Loucy (cell line): ENCODE results near the gene PDE4D.

Experiments
- H2AFZ ChIP-seq: fragments of 200-600 bp; sonication (generic); 2 replicates; pipeline ENCODE4 v1.6.0; 2016; ENCODE audit warnings: antibody characterized with exemption, mild to moderate bottlenecking, low read length, moderate library complexity
- H3F3A ChIP-seq: fragments of 200-600 bp; 2 replicates; pipeline ENCODE4 v1.6.0; 2016; ENCODE audit warnings: antibody characterized with exemption, low read depth, mild to moderate bottlenecking
- H3K27me3 ChIP-seq: fragments of 200-600 bp; sonication (generic); 2 replicates; pipeline ENCODE4 v1.6.1; 2014; ENCODE audit warnings: low read length, mild to moderate bottlenecking; ENCODE audit not compliant: insufficient read depth, poor library complexity, severe bottlenecking
- H3K36me3 ChIP-seq: fragments of 200-600 bp; sonication (generic); 2 replicates; pipeline ENCODE4 v1.6.1; 2016; ENCODE audit warnings: low read length; ENCODE audit not compliant: insufficient read depth
- H3K4me1 ChIP-seq: fragments of 200-600 bp; sonication (generic); 2 replicates; pipeline ENCODE4 v1.5.1; 2014; ENCODE audit warnings: low read length, mild to moderate bottlenecking; ENCODE audit not compliant: insufficient read depth, poor library complexity, severe bottlenecking
- H3K4me2 ChIP-seq: fragments of 200-600 bp; sonication (generic); 2 replicates; pipeline ENCODE4 v1.6.0; 2014; ENCODE audit warnings: antibody characterized with exemption, low read length, low read depth, mild to moderate bottlenecking; ENCODE audit not compliant: poor library complexity, severe bottlenecking
- H3K4me3 ChIP-seq: fragments of 200-600 bp; sonication (generic); 2 replicates; pipeline ENCODE4 v1.5.1; 2014; ENCODE audit warnings: low read length, mild to moderate bottlenecking, mixed read lengths; ENCODE audit not compliant: poor library complexity, severe bottlenecking
- H3K79me2 ChIP-seq: fragments of 200-600 bp; sonication (generic); 2 replicates; pipeline ENCODE4 v1.6.1; 2014; ENCODE audit warnings: low read length; ENCODE audit not compliant: insufficient read depth
- H3K9ac ChIP-seq: fragments of 200-600 bp; sonication (generic); 2 replicates; pipeline ENCODE4 v1.6.0; 2014; ENCODE audit warnings: mild to moderate bottlenecking, low read depth, low read length, moderate library complexity; ENCODE audit not compliant: poor library complexity, severe bottlenecking
- H3K9me2 ChIP-seq: fragments of 200-600 bp; sonication (generic); replicated peaks from 2 replicates; pipeline ENCODE4 v1.6.1; 2016; ENCODE audit warnings: low read depth, low read length, mixed read lengths
- H3K9me3 ChIP-seq: fragments of 200-600 bp; sonication (generic); 2 replicates; pipeline ENCODE4 v1.6.1; 2014; ENCODE audit warnings: mild to moderate bottlenecking, antibody characterized with exemption, low read length, low read depth; ENCODE audit not compliant: insufficient read depth
- H4K20me1 ChIP-seq: fragments of 200-600 bp; sonication (generic); 2 replicates; pipeline ENCODE4 v1.6.0; 2014; ENCODE audit warnings: antibody characterized with exemption, low read length, mild to moderate bottlenecking; ENCODE audit not compliant: insufficient read depth, poor library complexity, severe bottlenecking
- CTCF ChIP-seq: fragments of 200-600 bp; sonication (generic); conservative IDR thresholded peaks from 2 replicates; pipeline ENCODE4 v1.5.1; 2014; ENCODE audit warnings: mild to moderate bottlenecking, antibody characterized with exemption, low read length
- EZH2phosphoT487 ChIP-seq: fragments of 200-600 bp; IDR thresholded peaks from 2 replicates; pipeline ENCODE4 v1.6.1; 2018; ENCODE audit warnings: antibody characterized with exemption, mild to moderate bottlenecking, moderate library complexity, borderline replicate concordance

The PDE4D gene

DNA sequence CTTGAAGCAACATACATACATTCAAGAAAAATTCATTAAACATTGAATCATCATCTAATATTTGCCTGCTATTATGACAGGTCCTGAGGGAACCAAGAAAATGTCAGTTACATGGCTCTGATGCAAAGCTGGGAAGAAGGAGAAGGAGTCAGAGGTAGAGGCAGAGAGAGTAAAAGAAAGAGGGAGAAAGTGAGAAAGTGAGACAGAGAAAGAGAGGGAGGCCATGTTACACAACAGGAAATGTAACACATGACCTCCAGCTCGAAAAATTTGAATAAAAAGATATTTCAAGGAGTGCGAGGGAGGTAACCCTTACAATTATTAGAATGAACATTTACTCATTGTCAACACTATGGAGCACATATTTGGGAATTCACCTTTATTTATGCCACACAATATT, 189.7 kb downstream of the PDE4D start:
- H3F3A ChIP-seq: no peaks in the 10 kb centered on the region
- H3K79me2 ChIP-seq: no peaks in the 10 kb centered on the region
- no peaks in the 10 kb centered on the region for H3K4me1 ChIP-seq
- no peaks in the 10 kb centered on the region for H3K9me3 ChIP-seq
- H4K20me1 ChIP-seq: no peaks in the 10 kb centered on the region
- no peak overlapping the region for H3K9ac ChIP-seq
- H3K9me2 ChIP-seq: no peaks in the 10 kb centered on the region
- H3K27me3 ChIP-seq: no peaks in the 10 kb centered on the region
- H2AFZ ChIP-seq: no peak overlapping the region
- H3K4me3 ChIP-seq: no peak overlapping the region
- H3K4me2 ChIP-seq: no peak overlapping the region
- TF ChIP-seq EZH2phosphoT487 (no peak), CTCF (no peak)
- H3K36me3 ChIP-seq: no peaks in the 10 kb centered on the region

DNA sequence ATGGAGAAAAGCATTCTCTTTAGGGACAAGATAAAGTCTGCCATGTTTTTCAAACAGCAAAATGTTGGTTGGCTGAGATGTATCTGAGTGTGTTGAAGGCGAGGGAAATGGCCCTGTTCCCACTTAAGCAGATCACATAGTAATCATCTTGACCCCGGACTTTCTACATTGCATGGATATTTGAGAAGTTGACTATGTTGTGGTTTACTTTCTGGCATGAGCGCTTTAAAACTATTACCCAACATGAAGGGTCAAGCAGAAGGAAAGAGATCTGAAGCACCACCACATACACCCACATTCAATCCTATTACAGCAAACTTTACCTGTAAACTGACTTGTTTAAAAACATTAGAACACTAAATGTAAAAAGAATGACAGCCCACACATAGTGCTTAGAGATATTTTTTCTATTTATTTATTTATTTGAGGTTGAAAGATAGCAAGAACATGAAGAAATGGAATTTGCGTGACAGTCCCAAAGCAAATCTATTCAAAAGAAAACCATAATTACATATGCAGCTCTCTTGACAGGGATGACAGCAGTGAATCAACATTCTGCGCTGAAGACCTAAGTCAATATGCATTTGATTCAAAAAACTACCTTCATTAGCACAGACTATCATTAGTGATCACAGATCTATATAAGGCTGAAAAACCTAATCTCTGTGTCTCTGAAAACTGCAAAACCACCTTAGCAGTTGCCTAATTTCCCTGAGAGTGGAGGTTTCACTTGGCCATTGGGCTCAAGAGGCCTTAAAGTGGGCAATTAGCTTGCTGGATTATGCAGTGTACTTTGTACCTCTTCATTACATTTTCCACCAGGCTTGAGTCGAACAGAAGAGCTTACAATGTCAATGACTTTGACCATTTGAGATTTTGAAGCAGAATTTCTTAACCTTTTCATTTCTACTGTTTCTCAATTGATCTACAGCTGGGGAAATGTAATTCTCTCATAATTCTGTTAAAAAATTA, 195.0 kb downstream of the PDE4D start:
- H3K79me2 ChIP-seq: no peaks in the 10 kb centered on the region
- TF ChIP-seq EZH2phosphoT487 (no peak), CTCF (no peak)
- no peaks in the 10 kb centered on the region for H3F3A ChIP-seq
- H3K27me3 ChIP-seq: no peaks in the 10 kb centered on the region
- H3K9me2 ChIP-seq: no peaks in the 10 kb centered on the region
- no peaks in the 10 kb centered on the region for H3K9me3 ChIP-seq
- H4K20me1 ChIP-seq: no peaks in the 10 kb centered on the region
- H3K36me3 ChIP-seq: no peaks in the 10 kb centered on the region
- H3K4me1 ChIP-seq: no peaks in the 10 kb centered on the region
- H3K4me2 ChIP-seq: no peak overlapping the region
- H2AFZ ChIP-seq: no peak overlapping the region
- H3K9ac ChIP-seq: no peak overlapping the region
- H3K4me3 ChIP-seq: no peak overlapping the region

DNA sequence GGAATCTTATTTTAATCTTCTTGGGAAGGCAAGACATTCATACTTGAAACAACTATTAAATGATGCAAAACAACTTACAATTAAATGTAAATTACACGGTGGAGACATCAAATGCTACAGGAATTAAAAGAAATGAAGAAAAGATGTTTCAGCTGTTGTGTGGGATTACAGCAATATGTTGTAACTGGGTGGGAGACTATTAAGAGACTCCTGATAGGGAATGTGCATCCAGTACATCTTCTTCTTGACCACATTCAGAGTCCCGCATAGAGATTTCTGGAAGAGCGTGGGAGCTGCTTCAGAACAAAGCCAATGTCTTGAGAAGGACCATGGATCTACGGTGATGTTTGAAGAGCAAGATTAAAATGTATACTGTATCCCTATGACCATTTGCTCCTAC, 199.1 kb downstream of the PDE4D start:
- Histone ChIP-seq H3K9me3 (no peaks in the 10 kb centered on the region), H3F3A (no peaks in the 10 kb centered on the region), H3K9ac (no peak overlapping the region), H3K9me2 (no peaks in the 10 kb centered on the region), H3K36me3 (no peaks in the 10 kb centered on the region), H3K4me3 (no peak overlapping the region), H4K20me1 (no peaks in the 10 kb centered on the region), H2AFZ (no peak overlapping the region), H3K79me2 (no peaks in the 10 kb centered on the region), H3K4me2 (no peak overlapping the region), H3K27me3 (no peaks in the 10 kb centered on the region), H3K4me1 (no peaks in the 10 kb centered on the region)
- no peak for TF ChIP-seq EZH2phosphoT487
- TF ChIP-seq CTCF: no peak
